Effector CD8-positive, alpha-beta T cell (primary cell): ENCODE measurements around the gene GRIN2C.
"Not testable (repeated sequence)": the region's sequence is repeated elsewhere in the genome, so short reads cannot be mapped to it uniquely, and the experiment has no call there.

Experiments used
- DNase-seq: peaks from one replicate; lab custom pipeline; 2025; lab: John Stamatoyannopoulos, UW
- total RNA-seq, 4 experiments: gene quantifications; one replicate each; lab custom pipeline; 2026; lab: John Stamatoyannopoulos, UW

Gene GRIN2C
- total RNA-seq = 0.18 to 0.49 (median 0.23) reads per million in 4 experiments

- no peak for DNase-seq
Measured at GRCh38 chr17:74859459-74860228, at the start of gene GRIN2C. Gene GRIN2C, minus strand, starts transcription at chr17:74859885. Its CDS starts 4,793 bp downstream, at chr17:74855092.

DNA sequence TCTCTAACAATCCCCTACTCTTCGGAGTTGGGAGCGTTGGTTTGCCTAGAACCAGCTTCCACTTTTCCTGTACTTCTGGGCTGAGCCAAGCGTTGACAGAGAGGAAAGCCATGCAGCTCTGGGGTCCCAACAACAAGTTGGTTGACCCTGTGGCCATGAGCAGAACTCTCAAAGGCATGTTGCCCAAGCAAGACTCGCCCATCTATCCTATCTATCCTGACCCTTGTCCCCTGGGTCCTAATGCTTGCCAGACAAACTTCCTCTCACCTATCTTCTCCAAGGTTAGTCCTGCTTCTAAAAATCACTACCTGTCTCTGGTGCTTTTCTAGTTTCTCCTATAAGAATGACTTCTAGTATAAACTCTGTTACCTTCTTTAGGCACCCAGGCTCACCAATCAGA lies 49.4 kb upstream of the GRIN2C start:
- not testable (repeated sequence) for DNase-seq

DNA sequence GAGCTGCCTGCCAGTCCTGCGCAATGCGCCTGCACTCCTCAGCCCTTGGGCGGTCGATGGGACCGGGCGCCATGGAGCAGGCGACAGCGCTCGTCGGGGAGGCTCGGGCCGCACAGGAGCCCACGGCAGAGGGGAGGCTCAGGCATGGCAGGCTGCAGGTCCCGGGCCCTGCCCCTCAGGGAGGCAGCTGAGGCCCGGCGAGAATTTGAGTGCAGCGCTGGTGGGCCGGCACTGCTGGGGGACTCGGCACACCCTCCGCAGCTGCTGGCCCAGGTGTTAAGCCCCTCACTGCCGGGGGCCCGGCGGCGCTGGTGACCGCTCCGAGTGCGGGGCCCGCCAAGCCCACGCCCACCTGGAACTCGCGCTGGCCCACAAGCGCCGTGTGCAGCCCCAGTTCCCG lies 47.3 kb upstream of the GRIN2C start:
- DNase-seq = no peak

DNA sequence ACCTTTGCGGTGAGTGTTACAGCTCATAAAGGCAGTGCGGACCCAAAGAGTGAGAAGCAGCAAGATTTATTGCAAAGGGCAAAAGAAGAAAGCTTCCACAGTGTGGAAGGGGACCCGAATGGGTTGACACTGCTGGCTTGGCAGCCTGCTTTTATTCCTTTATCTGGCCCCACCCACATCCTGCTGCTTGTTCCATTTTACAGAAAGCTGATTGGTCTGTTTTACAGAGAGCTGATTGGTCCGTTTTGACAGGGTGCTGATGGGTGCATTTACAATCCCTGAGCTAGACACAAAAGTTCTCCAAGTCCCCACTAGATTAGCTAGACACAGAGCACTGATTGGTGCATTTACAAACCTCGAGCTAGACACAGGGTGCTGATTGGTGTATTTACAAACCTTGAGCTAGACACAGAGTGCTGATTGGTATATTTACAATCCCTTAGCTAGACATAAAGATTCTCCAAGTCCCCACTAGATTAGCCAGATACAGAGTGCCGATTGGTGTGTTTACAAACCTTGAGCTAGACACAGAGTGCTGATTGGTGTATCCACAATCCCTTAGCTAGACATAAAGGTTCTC lies 46.6 kb upstream of the GRIN2C start:
- not testable (repeated sequence) for DNase-seq

- no peak for DNase-seq
Measured at GRCh38 chr17:74904687-74905409, 45.2 kb upstream of the GRIN2C start.

DNA sequence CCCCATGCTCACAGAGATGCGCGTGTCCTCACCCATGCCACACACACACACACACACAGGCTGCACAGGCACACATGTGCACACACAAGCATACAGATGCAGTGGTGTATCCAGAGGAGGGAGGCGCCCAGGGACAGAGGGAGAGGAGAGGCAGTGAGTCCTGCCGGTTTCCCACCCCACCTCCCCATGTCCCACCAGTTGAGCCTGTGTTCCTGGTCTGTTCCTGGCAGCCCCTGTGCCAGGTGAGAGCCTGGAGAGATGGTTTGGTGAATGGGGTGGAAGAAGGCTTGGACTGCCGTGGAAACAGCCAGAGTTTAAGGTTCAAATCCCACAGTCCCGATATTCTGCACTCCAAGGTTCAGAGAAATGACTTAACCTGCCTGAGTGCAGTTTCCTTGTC lies 44.0 kb upstream of the GRIN2C start:
- no peak for DNase-seq

GRCh38 chr17:74903034-74903433 lies 43.3 kb upstream of the GRIN2C start:
- DNase-seq = no peak

DNA sequence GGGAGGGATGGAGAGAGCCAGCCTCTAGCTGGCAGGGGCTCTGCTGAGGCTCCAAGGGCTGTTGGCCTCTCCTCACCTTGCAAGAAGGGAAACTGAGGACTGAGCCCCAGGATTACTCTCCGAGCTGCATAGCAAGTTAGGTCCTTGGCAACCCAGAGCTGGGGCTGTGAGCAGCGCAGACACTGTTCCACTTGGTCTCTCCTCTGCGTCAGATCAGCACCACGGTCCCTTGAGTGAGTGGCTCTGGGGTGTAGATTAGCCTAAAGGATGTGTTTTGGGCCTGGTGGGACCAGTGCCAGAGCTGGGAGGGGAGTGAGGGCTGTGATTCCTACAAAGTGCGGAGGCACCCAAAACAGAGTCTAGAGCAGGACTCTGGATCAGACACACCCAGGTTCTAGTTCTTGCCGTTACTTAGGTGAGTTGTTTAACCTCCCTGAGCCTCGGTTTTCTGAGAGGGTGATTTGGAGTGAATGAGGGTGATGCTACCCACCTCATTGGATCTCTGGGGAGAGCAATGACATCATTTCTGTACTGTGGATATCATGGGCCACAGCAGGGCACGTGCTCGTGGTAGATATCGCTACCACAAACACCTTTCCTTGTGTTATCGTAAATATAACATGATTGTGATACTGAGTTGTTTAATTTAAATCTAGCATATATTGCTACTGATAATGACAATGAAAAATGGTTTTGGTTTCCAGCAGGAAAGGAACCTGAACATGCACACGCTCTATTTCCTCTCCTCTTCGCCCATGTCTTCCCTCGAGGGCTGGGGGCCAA lies 41.9 kb upstream of the GRIN2C start:
- no peak for DNase-seq

GRCh38 chr17:74900208-74900607 lies 40.5 kb upstream of the GRIN2C start:
- DNase-seq = no peak

- DNase-seq = no peak
Measured at GRCh38 chr17:74898376-74898946, 38.8 kb upstream of the GRIN2C start.

GRCh38 chr17:74893936-74894671 lies 34.4 kb upstream of the GRIN2C start:
- no peak for DNase-seq

DNA sequence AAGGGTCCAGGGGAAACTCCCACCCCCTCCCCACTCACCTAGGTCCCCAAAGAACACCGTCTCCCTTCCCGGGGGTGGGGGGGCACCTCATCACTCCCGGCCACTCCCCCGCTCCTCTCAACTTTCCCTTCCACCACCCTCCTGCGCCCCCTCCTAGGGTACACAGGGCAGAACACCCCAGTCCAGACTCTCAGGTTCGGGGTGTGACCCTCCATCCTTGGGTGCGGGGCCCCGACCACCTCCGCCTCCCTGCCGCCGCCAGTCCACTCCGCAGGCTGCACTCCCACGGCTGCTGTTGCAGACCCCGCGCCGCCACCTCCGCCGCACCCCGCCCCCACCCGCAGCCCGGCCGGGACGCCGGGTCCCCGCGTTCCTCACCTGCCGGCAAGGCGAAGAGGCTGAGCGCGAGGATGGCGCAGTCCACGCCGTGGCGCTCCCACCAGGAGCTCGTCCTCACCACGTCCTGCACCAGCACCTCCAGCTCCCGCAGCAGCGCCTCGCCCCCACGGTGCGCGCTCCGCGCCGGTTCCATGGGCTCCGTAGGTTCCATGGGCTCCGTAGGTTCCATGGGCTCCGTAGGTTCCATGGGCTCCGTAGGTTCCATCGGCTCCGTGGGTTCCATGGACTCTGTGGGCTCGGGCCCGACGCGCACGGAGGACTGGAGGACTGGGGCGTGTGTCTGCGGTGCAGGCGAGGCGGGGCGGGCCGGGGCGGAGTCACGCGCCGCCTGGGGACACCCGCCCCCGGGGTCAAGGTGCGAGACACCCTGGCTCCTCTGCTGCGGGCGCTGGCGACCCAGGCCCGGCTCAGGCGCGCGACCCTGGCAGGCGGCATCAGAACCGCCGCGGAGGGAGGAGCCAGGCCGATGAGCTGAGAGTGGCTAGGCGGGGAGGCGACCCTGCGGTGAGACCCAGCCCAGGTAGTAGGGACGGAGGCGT lies 33.6 kb upstream of the GRIN2C start, which contains the start of gene FADS6:
TSS of gene FADS6 (minus strand) at position 660 of the 938 bp plus-strand sequence. CDS start at position 622, 38 bp downstream.
- no peak for DNase-seq

GRCh38 chr17:74892013-74892841 lies 32.5 kb upstream of the GRIN2C start:
- DNase-seq = no peak

DNA sequence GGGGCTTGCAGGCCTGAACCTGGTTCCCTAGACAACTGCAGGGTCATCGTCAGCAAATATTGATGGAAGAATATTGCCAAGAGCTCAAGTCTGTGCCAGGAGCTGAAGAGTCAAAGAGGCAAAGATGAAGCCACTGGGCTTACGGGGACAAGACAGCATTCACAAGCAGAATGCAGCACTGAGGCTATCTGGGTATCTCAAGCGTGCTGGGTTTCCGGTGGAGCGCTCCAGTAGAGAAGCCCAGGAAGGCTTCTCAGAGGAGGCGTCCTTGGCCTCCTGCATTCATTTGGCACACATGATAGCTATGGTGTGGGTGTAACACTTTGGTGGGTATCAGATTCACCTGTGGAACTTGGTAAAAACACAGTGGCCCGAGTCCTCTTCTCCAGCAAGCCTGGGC lies 30.9 kb upstream of the GRIN2C start:
- no peak for DNase-seq

DNA sequence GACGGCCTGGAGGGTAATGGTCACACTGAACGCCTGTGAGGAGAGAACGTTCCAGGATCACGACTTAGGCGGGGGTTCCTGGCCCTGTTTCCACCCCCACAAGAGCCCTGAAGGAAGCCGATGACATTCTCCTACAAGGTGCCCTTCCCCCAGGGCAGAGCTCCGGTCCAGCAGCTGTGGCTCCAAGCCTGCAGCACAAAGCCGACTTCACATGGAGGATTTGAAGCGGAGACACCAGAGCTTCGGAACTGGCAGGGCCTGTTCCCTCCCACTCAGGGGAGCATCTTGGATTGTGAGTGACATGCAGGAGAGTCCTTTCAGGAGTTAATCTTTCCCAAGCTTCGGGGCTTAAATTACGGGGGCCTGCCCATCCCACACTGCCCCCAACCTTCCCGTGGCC lies 28.8 kb upstream of the GRIN2C start:
- DNase-seq = no peak

GRCh38 chr17:74883241-74883745 lies 23.6 kb upstream of the GRIN2C start:
- DNase-seq = no peak

DNA sequence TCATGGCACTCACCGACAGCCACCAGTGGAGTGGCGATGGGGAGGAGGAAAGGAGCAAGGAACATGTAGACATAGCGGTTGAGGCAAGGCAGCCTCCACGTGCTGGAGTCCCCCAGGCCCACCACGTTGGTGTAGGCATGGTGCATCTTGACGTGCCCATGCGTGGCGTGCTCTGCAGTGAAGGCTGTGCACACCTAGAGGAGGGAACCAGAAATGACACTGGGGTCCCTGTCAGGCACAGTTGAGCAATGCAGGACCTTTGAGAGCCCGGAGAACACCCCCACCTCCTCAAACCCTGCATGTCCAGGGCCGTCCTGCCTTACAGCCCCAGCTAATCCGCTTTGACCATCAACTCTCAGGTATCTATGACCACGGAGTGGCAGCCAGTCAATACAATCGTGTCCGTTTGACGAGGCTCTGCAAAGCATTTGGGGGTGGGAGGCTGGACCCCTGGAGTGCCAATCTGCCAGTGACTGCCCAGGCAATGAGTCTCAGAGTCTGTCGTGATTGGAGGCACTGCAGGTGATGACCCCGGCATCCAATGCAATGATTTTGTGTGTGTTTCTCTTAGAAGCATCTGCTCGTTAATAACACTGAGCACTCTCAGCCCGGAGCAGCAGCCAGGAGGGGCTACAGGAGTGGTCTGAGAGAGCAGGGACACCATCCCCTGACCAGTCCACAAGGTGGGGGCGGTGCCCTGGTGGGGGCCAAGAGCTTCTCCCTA lies 23.0 kb upstream of the GRIN2C start:
- no peak for DNase-seq

- no peak for DNase-seq
Measured at GRCh38 chr17:74881073-74881472, 21.4 kb upstream of the GRIN2C start.
